ENCODE data around the gene TIMD4.

- TF ChIP-seq, protein P1, sequence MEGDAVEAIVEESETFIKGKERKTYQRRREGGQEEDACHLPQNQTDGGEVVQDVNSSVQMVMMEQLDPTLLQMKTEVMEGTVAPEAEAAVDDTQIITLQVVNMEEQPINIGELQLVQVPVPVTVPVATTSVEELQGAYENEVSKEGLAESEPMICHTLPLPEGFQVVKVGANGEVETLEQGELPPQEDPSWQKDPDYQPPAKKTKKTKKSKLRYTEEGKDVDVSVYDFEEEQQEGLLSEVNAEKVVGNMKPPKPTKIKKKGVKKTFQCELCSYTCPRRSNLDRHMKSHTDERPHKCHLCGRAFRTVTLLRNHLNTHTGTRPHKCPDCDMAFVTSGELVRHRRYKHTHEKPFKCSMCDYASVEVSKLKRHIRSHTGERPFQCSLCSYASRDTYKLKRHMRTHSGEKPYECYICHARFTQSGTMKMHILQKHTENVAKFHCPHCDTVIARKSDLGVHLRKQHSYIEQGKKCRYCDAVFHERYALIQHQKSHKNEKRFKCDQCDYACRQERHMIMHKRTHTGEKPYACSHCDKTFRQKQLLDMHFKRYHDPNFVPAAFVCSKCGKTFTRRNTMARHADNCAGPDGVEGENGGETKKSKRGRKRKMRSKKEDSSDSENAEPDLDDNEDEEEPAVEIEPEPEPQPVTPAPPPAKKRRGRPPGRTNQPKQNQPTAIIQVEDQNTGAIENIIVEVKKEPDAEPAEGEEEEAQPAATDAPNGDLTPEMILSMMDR (IDR thresholded peaks at IDR 0.05) = no peak
- TF ChIP-seq EP300 (IDR thresholded peaks at IDR 0.05) (no peak), POLR2A (IDR thresholded peaks at IDR 0.05) (no peak)
Measured at GRCh38 chr5:156879665-156880285, 83.3 kb downstream of the TIMD4 start.
